Right forelimb (tissue), 1 donor: ENCODE results near the gene NEDD9.
A peak's percentile ranks its signal among the peaks of the same experiment; 100 is the strongest.

Experiments used
- DNase-seq: peaks from one replicate; pipeline ENCODE4 v3.0.0-alpha.2; 2018

Gene NEDD9

DNA sequence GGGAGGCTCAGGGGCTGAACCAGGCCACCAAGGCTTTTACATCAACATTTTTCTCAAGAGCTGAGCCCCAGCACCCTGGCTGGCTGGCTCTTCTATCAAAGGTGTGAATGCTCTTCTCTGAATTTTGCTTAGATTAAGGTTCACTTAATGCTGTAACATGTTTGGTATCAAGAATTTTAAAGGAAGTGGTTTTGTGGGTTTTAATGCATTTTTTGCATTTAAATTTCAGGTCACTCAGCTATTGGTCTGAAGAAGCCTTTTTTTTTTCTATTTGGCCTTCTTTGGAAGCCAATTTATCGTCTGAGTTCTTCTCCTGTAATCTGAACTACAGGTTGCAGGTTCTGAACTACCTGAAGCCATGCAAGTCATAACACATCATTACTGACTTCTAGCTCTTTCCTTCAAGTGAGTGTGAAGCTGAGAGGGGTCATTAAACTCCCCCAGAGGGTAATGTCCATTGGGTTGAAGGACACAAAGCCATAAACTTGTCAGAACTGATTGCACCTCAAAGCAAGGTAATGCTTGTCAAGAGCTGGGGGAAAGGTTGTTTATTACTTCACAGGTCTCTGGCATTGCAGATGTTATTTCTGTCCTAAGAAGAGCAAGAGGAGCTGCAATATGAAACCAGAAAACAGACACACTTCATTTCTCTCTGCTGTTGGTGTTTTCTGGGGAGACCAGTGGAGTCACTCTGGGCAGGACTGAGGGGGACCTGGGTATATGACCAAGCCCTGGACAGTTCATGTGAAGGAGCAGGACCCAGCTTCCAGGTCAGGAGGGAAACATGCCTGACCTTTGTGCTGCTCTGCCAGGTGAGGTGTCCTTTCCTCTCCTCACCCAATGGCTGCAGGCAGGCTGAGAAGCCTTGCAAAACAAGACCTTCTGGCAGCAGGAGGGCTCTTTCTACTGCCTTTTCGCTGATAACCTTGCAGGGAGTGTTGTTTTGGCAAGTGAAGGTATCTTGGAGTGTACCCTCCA is 26.1 kb upstream of the NEDD9 start:
- DNase-seq = no peak

DNA sequence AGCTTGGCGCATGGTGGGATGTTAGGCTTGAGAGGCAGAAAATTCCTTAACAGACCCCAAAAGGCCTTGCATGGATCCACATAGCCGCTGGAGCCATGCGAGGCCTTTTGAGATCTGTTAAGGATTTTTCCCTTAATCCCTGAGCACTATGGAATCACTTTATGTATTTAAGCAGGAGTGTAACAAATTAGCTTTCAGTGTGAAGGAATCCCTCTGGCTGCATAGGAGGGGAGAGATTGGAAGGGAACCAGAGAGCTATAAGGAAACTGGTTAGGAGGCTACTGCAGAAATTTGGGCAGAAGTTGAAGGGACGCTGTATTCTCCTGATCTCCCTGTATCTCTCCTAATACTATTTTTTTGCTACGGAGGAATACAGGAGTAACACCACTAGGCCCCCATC is 23.1 kb upstream of the NEDD9 start:
- DNase-seq = no peak

DNA sequence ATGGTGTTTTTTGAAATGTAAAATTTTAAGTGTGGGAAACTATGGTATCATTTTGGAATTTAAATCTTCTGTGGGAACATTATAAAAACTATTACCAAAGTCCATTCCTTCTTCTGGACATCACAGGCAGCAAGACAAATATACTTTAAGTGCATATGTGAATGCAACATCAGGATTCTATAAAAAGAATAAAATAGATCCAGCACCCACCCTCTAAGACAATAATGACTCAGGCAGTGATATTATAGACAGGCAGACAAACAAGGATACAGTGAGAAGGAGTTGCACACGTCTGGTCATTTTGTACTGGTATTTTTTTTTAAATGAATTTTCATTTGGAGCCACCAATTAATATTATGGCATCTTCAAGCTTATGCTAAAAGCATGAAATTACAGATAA is 21.1 kb upstream of the NEDD9 start:
- DNase-seq = no peak

DNA sequence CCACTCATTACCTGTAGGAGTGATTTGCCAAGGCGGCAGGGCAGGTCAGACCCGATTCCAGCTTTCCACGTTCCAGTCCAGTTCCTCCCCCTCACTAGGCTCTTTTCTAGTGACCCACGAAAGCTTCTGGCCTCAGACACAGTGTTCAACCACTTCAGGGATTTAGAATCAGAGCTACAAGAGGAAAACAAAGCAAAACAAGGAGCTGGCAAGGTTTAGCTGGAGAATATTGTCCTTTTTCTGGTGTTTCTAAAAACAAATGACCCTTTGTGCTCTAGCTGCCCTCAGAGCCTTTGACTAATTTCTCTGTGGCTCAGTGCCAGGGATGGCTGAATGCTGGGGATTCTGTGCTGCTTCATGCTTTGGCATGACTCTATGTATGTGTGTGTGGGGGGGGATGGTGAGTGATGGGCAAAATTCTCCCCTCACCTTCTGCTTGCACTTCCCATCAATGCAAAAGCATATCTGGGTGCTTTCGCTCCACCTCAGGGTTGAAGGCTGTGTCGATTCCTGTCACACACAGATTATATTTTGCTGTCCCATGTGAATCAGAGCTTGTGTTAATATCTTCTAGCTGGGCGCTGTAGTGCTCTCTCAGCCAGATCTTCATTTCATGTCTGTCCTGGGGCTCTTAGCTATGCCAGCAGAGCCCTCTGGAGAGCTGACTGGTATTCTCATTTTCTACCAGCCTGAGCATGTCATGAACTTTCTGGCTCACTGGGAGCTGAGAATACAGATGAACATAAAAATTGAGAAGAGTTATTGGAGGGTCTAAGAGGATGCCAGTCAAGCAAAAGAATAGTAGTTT is 19.3 kb upstream of the NEDD9 start:
- DNase-seq = no peak

DNA sequence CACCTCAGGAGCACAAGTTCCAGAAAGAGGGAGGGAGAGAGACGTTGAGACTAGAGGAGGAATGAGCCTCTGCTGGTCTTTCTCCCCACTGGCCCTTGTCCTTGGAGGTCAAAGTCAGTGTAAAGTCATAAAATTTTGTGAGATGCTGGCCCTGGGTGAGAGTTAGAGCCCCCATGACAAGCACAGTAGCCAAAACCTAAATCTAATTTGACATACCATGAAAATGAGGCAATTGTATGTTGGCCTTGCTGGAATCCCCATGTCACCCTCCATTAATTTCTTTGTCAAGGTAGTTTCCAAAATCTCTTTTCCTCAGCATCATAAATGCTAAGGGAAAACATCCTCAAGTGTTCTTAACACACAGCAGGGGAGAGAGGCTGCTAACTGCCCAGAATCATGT is 17.6 kb upstream of the NEDD9 start:
- no peak for DNase-seq

DNA sequence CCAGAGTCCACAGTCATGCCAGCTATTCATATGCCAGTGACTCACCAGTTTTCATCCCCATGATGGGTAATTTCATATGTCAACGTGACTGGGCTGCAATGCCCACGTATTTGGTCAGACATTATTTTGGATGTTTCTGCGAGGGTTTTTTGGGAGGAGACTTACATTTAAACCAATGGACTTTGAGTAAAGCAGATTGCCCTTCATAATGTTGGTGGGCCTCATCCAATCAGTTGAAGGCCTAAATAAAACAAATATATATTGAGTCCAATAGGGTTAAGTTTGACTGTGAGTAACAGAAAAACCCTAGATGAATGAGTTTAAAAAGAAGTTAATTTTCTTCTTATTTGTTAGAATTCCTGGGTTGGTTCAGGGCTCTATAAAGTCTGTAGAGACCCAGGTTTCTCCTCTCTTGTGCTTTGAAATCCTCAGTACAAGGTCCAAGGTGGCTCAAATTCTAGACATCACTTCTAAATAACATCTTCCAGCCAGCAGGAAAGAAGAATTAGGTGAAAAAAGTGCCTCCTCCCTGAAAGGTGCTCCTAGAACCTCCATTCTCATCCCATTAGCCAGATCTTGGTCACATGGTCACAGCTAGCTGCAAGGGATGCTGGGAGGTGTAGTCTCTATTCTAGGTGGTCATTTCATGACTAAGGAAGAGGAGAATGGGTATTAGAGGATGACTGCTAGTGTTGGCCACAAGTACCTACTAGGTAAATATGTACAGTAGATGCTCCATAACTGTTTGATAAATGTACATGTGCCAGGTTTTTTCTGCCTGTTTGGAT is 16.7 kb upstream of the NEDD9 start:
- no peak for DNase-seq

DNA sequence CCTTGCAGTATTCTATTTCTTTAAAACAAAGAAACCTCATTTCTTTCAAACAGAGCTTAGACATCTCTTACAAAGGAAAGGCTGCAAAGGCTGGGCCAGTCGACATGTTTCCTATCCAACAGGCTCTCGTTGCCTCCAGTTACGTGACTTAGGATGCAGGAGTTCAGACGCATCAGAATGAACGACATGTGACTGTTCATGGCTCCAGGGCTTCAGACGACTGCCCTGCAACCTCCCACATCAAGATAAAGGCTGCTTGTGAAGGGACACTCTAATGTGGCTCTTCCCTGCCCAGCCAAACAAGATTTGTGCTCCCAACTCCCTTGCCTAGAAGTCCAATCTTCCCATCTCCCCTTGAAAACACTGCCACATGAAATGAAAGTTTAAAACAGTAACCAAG is 14.3 kb upstream of the NEDD9 start:
- no peak for DNase-seq

DNA sequence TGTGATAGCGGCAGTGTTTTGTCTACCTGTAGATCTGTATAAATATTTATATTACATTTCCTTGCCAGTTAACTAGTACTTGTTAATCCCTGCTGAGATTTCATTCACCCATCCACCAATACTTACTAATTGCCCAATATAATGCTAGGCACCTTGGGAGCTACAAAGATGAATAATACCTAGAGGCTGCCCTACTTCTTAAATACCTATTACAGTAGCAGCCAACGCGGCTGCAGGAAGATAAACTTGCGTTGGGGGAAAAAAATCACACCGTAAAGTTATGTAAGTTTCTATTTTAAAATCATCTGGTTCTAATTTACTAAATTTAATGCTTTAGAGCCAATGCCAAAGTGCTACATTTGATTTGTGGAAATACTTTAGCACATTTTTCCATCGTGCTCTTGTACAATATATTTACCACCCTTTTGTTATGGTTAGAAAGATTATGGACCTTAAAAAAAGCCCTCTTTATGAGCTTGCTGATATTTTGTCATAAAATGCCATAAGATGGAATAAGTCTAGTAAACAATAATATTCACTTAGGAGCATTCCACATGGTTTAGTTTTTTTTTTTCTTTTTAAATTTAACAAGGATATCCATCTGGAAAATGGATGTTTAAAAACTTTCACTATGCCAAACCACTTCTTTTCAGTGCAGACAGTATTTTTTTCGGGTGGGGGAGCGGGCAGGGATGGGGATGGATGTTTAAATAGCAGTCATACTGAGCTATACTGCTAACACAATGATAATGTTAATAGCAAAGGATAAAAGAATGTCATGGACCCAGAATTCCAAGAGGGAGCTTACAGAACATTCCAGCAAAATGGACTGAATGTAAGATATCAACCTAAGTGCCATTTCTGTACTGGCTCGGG is 13.2 kb upstream of the NEDD9 start:
- DNase-seq = no peak

DNA sequence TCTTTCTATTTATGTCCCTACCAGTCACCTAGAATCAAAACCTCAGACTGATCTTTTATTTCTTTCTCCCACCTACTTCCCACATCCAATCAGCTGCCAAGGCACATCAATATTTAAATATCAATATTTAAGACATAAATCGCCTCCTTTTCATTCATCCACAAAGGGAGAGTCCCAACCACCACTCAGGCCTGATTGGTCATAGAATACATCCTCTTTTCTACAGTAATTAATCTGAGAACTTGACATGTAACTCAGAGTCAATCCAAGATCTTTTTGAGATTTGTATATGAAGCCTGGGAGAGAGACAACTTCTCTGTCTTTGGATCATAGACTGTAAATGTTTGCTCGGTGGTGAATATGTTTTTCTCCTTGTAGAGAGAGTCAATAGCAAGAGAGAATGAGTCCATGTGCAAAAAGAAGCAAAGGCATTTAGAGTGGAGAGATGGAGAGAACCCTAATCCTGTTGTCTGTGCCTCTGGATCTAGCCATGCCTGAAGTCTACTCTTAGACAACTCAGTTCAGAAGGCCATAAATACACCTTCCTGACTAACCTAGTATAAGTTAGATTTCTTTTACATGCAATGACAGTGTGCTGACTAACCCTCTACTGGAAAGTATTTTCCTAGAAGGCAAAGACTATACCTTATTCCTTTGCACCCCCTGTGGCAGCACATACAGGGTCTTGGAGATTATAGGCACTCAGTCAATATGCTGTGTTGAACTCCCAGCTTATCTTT is 12.1 kb upstream of the NEDD9 start:
- DNase-seq = no peak

DNA sequence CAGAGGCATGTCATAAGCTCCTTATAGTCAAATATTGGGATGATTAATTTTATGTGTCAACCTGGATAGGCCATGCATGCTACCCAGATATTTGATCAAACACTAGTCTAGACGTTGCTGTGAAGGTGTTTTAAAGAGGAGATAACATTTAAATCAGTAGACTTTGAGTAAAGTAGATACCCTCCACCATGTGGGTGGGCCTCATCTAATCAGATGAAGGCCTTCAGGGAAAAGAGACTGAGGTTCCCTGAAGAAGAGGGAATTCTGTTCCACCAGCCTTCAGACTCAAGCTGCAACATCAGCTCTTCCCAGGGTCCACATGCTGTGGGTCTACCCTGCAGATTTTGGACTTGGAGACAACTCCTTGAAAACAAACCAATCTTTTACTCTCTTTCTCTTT is 11.4 kb upstream of the NEDD9 start:
- DNase-seq = no peak

DNA sequence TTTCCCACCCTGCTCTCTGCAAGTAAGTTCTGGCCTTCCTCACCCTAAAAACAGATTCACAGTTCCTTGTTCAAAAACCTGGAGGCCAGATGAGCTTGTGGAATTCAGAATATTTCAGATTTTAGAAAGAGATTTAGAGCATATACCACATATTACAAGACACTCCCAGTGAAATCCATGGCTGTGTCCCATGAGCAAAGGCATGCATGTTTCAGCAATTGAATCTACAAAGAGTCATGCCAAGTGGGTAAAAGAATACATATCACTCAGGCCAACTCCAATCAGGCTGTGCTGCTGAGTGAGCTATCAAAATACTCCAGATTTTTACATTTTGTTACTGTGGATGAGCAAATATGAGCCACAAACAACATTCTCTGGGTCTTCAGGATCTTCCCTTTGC is 10.2 kb upstream of the NEDD9 start:
- DNase-seq = no peak

DNA sequence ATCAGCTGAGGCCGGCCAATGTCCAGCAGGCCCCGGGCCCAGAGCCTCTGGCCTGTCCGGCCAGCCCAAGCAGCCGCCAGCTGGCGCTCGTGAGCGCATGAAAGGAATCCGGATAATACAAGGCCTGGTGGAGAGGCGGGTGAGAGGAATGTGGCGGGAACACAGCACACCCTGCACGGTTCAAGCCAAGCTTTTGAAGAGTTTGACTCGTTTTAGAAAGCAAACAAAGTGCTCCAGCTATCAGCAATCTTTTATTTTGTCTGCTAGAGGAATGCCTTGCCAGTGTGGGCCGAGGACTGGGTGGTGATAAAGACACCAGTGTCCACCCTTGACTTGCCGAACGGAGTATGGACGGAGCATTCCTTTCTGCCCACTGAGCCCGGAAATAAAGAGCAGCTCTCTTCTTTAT is 9.3 kb upstream of the NEDD9 start:
- DNase-seq = no peak

DNA sequence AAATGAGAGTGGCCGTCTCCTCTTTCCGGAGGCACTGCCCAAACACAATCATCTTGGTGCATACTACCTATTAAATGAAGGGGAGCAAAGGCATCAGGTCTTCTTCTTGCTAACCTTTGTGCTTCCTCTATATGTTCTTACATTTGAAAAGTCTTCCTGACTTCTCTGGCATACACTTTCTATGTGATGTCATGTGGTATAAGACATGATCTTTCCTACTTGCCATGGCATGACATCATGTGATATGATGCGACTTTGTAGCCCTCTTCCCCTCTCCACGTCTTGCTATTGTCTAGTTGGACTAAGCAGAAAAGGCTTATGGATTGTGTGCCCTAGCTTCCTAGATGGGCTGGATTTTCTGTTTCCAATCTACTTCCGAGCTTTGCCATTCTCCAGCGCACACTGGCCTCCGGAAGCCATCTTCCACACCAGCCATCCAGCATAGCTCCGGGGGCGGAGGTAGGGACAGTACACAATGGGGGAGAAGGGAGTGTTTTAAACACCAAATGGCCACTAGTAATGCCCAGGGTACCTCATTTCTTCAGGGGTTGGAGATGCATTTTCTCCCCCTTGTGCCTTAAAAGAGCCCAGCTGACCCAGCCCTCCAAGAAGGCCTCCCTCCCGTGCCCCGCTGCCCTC is 8.8 kb upstream of the NEDD9 start:
- no peak for DNase-seq

DNA sequence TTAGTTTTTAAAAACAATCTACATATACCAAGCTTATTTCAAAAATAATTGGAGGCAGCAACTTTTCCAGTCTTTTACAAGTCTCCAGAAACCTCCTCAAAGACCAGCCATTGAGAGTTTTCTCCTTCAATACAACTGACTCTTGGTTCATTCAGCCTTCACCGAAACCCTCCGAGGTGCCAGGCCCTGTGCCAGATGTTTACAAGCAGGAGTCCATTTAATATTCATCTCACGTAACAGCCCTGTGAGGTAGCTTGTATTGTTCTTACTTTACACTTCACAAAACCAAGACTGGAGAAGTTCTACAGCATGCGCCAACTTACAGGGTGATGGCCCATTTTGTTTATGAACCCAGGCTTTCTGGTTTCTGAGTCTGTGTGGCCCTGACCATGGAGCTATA is 5.5 kb upstream of the NEDD9 start:
- no peak for DNase-seq

DNA sequence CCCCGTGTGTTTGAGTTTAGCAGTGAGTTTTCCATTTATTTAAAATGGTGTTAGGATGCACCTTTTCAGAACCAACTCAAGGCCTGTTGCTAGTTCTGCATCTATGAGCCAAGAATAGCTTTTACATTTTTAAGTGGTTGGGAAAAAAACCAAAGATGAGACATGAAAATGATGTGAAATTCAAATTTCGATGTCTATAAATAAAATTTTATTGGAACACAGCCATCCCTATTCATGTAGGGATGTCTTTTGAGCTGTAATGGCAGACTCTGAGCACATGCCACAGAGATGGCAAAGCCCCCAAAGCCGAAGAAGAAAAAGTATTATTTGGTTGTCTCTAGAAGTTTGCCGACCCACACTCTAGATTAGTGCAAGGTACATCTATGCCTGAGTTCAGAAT is 5.0 kb upstream of the NEDD9 start:
- no peak for DNase-seq

DNA sequence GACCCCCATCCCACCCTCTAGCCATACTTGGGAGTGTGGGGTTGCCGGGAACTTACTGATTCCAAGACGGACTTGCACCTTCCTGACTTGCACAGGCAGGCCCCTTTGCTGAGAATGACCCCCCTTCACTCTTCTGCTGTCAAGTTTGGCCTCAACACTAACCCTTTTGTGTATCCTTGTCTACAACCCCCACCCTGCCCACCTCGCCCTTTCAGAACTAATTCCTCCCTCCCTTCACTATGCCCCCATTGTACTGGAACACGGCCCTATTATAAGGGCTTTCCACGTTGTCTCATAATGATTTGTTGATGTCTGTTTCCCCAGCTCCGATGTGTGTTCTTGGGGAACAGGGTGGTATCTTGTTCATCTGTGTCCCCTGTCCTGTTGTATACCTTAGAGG is 4.4 kb upstream of the NEDD9 start:
- no peak for DNase-seq

DNA sequence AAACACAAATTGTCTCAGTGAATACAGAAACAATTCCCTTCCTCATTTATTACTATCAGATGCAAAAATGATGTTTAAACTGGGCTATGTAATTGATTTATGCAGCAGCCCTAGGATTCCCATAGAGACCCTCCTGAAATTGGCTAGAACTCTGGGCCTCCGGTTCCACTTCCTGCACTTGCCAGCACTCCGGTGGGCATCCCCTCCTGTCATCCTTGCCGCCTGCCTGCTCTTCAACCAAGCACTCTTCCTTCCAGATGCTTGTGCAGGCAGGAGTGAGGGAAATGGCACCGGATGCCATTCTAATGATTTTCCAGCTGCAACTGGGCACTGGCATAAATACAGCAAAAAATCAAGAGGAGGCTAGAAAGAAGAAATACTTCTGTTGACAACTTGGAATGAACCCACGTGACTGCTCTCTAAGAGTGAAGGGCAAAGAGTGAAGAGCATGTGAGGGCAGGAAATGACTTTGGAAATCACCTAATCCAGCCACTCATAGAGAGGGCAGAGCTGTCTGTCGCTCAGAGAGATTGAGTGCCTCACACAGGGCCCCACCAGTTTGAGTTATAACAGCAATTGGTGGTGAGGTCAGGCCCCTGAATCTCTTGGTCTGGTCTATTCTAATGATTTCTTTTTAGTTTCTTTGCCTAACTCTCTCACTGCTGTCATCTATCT is 3.7 kb upstream of the NEDD9 start:
- DNase-seq = no peak

DNA sequence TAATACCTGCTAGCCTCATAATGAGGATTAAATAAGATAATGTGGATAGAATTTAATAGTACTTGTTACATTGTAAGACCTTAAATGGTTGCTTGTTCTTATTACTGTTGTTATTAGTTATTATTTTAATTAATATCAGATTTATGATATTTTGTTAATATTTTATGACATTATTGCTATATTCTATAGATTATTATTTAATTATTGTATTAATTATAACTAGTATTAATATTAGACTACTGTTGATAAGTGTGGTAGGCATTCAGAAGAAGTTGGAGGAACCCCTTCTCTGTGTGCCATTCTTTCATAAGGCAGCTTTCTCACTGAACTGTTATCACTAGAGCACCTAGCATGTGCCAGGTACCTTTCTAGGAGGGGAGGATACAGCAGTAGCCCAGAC is 2.6 kb upstream of the NEDD9 start:
- DNase-seq = no peak

DNA sequence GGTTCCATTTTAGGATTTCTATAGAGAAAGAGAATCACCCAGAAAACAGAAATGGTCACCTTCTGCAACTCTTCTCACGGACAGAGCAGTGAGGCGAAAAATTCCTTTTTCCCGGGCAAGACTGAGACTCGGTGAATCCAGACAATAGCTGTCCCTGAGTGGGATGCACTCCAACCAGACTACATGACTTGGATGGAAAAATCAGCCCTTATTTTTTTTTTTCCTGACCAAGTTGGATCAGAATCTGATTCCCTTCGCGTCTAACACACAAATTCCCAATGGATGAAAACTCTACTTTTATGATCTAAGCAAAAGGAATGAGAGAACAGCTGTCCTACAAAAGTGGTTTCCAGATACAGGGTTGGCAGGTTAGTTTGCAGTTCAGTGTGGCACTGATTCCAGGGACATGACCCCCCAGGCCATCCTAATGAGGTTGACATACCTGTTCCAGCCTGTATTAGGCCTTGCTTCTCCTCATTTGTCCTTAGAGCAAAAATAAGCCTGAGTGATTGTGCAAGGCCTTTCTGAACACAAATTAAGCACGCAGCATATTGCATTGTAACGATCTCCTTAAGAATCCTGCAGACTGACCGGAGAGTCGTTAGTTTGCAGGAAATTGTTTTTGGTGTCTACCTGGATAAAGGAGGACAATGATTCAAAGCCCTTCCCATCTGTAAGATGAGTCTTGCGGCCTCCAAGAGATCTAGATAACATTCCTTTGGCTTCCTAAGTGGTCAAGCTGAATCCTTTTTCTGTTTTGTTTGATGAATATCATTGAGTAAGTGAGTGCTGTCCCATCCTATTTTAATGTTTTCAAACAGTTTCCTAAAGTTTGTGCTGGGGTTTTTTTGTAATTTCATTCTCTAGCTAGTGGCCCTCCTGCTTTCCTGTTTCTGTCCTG is 1.5 kb upstream of the NEDD9 start:
- peak; percentile 41 for DNase-seq
